ENCODE data around the gene HTR1E.
"Not testable (repeated sequence)": the region's sequence is repeated elsewhere in the genome, so short reads cannot be mapped to it uniquely, and the experiment has no call there.

The HTR1E gene

DNA sequence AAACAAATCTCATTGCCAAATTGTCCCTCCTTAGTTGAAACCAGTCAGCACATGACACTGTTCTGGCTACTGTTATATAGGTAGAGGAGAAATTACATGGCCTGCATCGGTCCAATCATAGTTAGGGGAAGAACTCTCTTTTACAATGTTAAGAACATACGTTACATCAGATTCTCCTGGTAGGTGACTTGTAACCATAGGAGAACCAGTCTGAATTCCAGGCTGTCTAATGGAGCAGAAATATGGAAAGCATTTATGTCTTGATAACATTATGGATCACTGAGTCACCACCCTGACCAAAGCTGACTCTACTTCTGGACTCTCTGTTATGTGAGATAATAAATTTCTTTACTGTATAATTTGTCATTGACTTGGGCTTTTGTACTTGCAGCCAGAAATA lies 40.9 kb downstream of the HTR1E start:
- DNase-seq = no peak

GRCh38 chr6:87001494-87001893 lies 64.2 kb downstream of the HTR1E start:
- no peak for DNase-seq

DNA sequence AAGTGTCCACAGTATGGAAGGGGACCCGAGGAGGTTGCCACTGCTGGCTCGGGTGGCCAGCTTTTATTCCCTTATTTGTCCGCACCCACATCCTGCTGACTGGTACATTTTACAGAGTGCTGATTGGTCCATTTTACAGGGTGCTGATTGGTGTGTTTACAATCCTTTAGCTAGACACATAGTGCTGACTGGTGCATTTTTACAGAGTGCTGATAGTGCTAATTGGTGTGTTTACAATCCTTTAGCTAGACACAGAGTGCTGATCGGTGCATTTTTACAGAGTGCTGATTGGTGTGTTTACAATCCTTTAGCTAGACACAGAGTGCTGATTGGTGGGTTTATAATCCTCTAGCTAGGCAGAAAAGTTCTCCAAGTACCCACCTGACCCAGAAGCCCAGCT lies 65.1 kb downstream of the HTR1E start:
- not testable (repeated sequence) for DNase-seq

- DNase-seq = not testable (repeated sequence)
Measured at GRCh38 chr6:87006541-87006940, 69.2 kb downstream of the HTR1E start.

GRCh38 chr6:87009581-87009980 lies 72.3 kb downstream of the HTR1E start:
- not testable (repeated sequence) for DNase-seq

GRCh38 chr6:87012035-87012434 lies 74.7 kb downstream of the HTR1E start:
- no peak for DNase-seq

DNA sequence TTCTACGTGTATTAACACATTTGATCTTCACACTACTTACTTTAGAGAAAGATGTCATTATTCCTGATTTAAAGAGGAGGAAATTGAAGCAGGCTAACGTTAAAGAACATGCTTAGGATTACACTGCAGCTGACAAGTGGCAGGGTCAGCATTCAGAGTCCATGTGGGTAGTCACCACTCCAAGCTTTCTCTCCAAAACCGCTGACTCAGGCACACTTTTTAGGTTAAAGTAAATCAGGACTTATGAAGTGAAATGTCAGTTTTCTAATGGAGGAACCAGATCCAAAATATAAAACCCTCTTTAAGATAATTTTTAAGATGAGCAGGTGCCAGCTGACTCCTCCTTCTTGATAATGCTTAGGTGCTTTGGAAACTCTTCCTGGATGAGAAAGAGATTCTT lies 75.4 kb downstream of the HTR1E start:
- DNase-seq = no peak

- no peak for DNase-seq
Measured at GRCh38 chr6:87016772-87017171, 79.4 kb downstream of the HTR1E start.

DNA sequence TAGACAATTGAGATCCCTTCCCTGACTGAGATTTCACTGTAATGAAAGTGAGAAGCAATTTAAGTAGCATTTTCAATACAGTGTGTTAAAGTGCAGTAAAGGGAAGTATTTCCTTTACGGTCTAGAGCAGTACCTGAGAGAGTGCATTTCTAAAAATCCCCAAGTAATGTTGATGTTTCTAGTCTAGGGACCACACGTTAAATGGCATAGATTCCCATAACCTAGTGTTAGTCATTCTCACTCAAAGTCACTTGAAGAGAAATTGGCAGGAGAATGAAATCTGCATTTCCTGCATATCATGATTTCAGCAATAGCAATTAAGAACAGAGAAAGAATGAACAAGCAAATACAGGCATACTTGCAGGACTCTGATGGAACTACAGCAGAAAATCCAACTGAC lies 89.7 kb downstream of the HTR1E start:
- no peak for DNase-seq

DNA sequence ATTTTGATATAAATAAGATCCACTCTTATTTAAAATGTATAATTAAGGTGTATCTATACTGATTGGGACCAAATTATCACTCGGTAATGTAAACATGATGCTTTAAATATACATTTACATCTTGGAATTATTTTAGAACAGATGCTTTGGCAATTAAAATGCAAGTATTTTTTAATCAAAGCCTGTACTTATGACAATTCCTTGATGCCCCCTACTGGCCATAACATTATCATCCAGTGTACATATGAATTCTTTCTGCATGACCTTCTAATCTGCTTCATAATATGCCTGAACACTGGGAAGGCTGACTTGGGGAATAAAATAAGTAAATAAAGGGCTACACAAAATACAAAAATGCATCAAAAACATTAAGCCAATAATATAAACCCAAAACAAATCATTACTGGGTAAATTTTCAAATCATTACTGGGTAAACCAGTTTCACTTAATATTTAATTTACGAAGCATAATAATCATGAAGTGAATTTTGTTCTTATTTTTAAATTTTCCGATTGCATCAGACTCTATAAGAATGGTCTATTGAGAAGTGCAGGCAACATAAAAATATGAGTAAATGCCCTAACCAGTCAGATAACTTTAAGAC lies 92.5 kb downstream of the HTR1E start:
- no peak for DNase-seq

- DNase-seq = no peak
Measured at GRCh38 chr6:87040729-87041128, 103.4 kb downstream of the HTR1E start.

DNA sequence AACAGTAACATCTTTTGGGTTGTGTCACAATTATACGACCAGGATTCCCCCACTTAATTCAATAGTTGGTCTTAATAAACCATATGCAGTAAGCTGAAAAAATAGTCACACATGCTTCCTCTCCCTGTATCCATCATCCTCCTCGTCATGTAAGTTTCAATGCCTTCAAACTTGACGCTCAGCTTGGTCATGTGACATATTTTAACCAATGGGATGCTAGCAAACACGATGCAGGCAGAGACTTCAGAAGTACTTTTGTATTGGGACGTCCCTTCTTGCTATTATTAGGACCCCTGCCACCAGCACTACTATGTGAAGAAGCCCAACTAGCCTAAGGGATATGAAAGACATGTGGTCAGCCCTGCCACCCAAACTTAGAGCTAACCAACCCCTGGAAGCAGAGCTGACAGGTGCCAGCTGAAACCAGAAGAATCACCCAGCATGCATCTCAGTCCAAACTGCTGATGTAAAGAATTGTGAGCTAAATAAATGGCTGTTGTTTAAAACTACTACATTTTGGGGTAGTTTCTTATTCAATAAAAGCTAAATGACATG lies 108.3 kb downstream of the HTR1E start:
- DNase-seq = no peak

DNA sequence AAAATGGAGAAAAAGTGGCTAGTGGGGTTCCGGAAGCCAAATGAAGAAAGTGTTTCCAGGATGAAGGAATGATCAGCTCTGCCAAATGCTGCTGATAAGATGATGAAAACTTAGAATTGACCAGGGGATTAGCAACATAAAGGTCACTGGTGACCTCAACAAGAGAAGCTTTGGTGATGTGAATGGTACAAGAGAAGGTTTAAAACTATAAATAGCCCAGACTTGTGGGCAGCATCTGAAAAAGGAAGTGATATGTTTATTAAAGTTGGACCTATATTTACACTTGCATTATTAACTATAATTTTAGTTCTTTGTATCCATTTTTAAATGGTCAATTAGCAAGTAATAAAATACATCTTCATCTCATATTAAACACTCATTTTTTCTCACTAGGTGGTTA lies 112.5 kb downstream of the HTR1E start:
- DNase-seq = no peak

DNA sequence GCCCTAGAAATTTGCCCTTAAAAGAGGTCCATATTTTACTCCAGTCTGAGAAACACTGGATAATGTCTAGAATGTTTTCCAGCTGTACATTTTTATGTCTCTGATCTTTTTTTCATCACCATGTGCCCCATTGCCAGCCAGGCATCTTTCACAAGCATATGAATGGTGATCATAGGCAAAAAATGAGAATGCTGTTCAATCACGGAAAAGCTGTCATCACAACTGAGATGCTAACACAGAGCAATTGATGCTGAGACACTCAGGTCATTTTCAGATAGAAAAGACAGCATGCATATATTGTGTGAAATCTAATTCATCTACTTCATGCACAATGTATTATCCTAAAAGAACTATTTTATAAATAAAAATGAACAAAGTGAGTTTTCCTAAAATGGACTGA lies 116.0 kb downstream of the HTR1E start:
- no peak for DNase-seq

- DNase-seq = no peak
Measured at GRCh38 chr6:87054143-87054833, 117.0 kb downstream of the HTR1E start.

DNA sequence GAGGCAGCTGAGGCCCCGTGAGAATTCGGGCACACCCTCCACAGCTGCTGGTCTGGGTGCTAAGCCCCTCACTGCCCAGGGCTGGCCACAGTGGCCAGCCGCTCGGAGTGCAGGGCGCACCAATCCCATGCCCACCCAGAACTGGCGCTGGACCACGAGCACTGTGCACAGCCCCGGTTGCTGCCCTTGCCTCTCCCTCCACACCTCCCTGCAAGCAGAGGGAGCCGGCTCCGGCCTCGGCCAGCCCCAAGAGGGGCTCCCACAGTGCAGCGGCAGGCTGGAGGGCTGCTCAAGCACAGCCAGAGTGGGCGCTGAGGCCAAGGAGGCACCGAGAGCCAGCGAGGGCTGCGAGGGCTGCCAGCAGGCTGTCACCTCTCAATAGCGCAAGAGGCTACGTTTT lies 122.6 kb downstream of the HTR1E start:
- no peak for DNase-seq

GRCh38 chr6:87065117-87065516 lies 127.8 kb downstream of the HTR1E start:
- no peak for DNase-seq

All from activated CD4-positive, CD25-positive, alpha-beta regulatory T cell (primary cell).